ENCODE measurements around the gene KRT14. TPM values are rescaled to one million over a fixed set of nuclear protein-coding genes. Genes with fewer than 3 reads are reported as not detected.

Gene KRT14
- total RNA-seq, 1 experiment from 2014 or later, result not detected

DNA sequence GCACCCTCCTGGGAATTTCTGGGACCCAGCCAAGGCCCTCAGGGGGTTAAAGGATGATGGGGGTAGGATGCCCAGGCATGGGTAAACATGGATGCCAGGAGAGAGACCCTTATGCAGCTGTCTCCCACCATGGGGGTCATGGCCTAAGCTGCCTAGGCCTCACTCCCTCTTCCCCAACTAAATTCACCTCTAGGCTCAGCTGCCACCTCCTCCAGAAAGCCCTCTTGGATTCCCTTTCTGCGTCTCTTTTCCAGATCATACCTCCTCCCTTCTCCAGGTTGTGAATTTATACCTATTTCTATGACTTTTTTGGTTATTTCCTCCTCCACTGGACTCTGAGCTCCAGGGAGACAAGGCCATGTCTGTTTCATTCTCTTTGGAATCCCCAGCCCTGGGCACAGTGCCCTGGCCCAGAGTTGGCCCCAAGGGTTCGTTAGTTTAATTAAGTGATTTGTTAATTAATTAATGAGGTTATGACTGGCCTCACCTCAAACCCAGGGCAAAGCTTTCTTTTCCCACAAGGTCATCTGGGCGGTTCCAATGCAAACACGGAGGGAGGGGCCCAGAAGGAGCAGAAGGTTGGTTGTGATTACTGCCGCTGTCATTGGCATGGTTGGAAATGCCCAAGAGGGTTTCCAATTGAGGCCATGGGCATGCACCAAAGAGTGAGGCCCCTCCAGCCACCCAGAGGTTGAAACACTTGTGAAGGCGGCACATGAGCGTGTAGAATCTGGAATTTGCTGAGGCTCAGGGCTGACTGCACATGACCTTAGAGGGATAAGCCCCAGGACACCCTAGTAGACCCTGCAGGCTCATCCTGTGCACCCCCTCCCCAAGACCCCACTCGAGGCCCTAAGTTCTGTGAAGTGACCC is 44.6 kb upstream of the KRT14 start:
- Histone ChIP-seq H3T11ph (ENCODE audit: low read length) (no peak overlapping the region), H3K4ac (ENCODE audit: low read depth, low read length) (no peak overlapping the region), H3K23me2 (ENCODE audit: insufficient read length, low read depth, low read length, poor library complexity, severe bottlenecking) (no peaks in the 10 kb centered on the region), H2BK15ac (ENCODE audit: low read depth, low read length) (no peak overlapping the region), H3K14ac (ENCODE audit: insufficient read depth, low read length) (no peak overlapping the region), H3K79me1 (ENCODE audit: insufficient read depth, low read depth, low read length, poor library complexity, severe bottlenecking) (no peaks in the 10 kb centered on the region), H2BK120ac (ENCODE audit: low read depth, low read length, poor library complexity, severe bottlenecking) (no peak overlapping the region), H4K20me1 (ENCODE audit: control insufficient read depth, insufficient read depth, insufficient read length) (no peaks in the 10 kb centered on the region), H3K18ac (ENCODE audit: insufficient read length, low read depth, low read length) (no peak overlapping the region), H3K27ac (ENCODE audit: insufficient read length, low read depth, low read length) (no peak overlapping the region), H3K9me3 (ENCODE audit: control insufficient read depth, low read depth, low read length) (no peaks in the 10 kb centered on the region), H3K9ac (ENCODE audit: extremely low read depth, insufficient read length, low read length) (no peak overlapping the region), H2AK5ac (ENCODE audit: insufficient read length, low read length) (no peak overlapping the region), H2BK12ac (ENCODE audit: insufficient read length, low read depth, low read length) (no peak overlapping the region), H3K4me2 (ENCODE audit: insufficient read depth, insufficient read length, low read length) (no peak overlapping the region), H2BK5ac (ENCODE audit: insufficient read length, low read length) (no peak overlapping the region), H3K27me3 (ENCODE audit: insufficient read depth, low read length) (no peaks in the 10 kb centered on the region), H3K56ac (ENCODE audit: insufficient read length, low read depth, low read length) (no peak overlapping the region), H3K4me1 (ENCODE audit: insufficient read depth, low read length) (no peaks in the 10 kb centered on the region; the same call in 1 of the 2 replicates), H2BK20ac (ENCODE audit: low read depth, low read length, poor library complexity, severe bottlenecking) (no peak overlapping the region), H4K91ac (ENCODE audit: insufficient read length, low read depth, low read length) (no peak overlapping the region), H2AFZ (ENCODE audit: low read length) (no peak overlapping the region), H3K79me2 (ENCODE audit: insufficient read depth, low read length) (no peaks in the 10 kb centered on the region), H4K8ac (replicated peaks; ENCODE audit: insufficient read length, low read depth, low read length) (no peak overlapping the region), H4K5ac (ENCODE audit: insufficient read length, low read depth, low read length) (no peak overlapping the region), H3K23ac (ENCODE audit: insufficient read length, low read depth, low read length) (no peak overlapping the region)
- WGBS (ENCODE audit: extremely low coverage, insufficient read length, low lambda C conversion rate), result no CpG with 5 or more reads among the region's 8 CpGs
- peaks cover 29 to 33% of the 10 kb centered on the region in 2 experiments for H3K4me1 Mint-ChIP-seq
- no peaks in the 10 kb centered on the region for H3K9me3 Mint-ChIP-seq
- DNase-seq, result no peak
- TF ChIP-seq, protein P1, sequence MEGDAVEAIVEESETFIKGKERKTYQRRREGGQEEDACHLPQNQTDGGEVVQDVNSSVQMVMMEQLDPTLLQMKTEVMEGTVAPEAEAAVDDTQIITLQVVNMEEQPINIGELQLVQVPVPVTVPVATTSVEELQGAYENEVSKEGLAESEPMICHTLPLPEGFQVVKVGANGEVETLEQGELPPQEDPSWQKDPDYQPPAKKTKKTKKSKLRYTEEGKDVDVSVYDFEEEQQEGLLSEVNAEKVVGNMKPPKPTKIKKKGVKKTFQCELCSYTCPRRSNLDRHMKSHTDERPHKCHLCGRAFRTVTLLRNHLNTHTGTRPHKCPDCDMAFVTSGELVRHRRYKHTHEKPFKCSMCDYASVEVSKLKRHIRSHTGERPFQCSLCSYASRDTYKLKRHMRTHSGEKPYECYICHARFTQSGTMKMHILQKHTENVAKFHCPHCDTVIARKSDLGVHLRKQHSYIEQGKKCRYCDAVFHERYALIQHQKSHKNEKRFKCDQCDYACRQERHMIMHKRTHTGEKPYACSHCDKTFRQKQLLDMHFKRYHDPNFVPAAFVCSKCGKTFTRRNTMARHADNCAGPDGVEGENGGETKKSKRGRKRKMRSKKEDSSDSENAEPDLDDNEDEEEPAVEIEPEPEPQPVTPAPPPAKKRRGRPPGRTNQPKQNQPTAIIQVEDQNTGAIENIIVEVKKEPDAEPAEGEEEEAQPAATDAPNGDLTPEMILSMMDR (conservative IDR thresholded peaks at IDR 0.05), result no peak
- H3K27me3 Mint-ChIP-seq (ENCODE audit: low read depth), result no peaks in the 10 kb centered on the region
- no peak overlapping the region for H3K4me3 Mint-ChIP-seq
- no peaks in the 10 kb centered on the region for H3K36me3 Mint-ChIP-seq (ENCODE audit: insufficient read depth in 1 of 3, low read depth in 3 of 3)
- H3K27ac Mint-ChIP-seq, result no peak overlapping the region; a peak in 1 of 7 replicates

Measured in H9 (cell line).